HUES6 (cell line): Measurements from ENCODE around the gene TULP4.

Experiments
- H3K27ac ChIP-seq: 2 replicates; pipeline ENCODE4 v1.7.0; 2013; ENCODE audit warnings: low read depth, mild to moderate bottlenecking, low read length, inconsistent platforms
- H3K27me3 ChIP-seq: 2 replicates; pipeline ENCODE4 v1.6.1; 2013; ENCODE audit warnings: low read length; ENCODE audit not compliant: control insufficient read depth, insufficient read depth
- H3K36me3 ChIP-seq: 2 replicates; pipeline ENCODE4 v1.6.1; 2013; ENCODE audit warnings: low read length; ENCODE audit not compliant: control insufficient read depth, insufficient read depth
- H3K4me1 ChIP-seq: 2 replicates; pipeline ENCODE4 v1.6.1; 2013; ENCODE audit warnings: low read length; ENCODE audit not compliant: control insufficient read depth, insufficient read depth
- H3K4me3 ChIP-seq: 2 replicates; pipeline ENCODE4 v1.5.1; 2013; ENCODE audit warnings: low read depth, low read length
- H3K9ac ChIP-seq: one replicate; pipeline ENCODE4 v1.6.1; 2013; ENCODE audit warnings: mild to moderate bottlenecking, low read length
- H3K9me3 ChIP-seq: 2 replicates; pipeline ENCODE4 v1.6.1; 2013; ENCODE audit warnings: low read depth, low read length; ENCODE audit not compliant: control insufficient read depth, insufficient read depth

TULP4 gene, protein sequence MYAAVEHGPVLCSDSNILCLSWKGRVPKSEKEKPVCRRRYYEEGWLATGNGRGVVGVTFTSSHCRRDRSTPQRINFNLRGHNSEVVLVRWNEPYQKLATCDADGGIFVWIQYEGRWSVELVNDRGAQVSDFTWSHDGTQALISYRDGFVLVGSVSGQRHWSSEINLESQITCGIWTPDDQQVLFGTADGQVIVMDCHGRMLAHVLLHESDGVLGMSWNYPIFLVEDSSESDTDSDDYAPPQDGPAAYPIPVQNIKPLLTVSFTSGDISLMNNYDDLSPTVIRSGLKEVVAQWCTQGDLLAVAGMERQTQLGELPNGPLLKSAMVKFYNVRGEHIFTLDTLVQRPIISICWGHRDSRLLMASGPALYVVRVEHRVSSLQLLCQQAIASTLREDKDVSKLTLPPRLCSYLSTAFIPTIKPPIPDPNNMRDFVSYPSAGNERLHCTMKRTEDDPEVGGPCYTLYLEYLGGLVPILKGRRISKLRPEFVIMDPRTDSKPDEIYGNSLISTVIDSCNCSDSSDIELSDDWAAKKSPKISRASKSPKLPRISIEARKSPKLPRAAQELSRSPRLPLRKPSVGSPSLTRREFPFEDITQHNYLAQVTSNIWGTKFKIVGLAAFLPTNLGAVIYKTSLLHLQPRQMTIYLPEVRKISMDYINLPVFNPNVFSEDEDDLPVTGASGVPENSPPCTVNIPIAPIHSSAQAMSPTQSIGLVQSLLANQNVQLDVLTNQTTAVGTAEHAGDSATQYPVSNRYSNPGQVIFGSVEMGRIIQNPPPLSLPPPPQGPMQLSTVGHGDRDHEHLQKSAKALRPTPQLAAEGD (N-terminal part only)

GRCh38 chr6:158312165-158312564 lies at the start of gene TULP4:
TSS of gene TULP4 (plus strand) at chr6:158312465. CDS start at chr6:158314017, 1,552 bp downstream.
- no peaks in the 10 kb centered on the region for H3K4me1 ChIP-seq
- H3K9me3 ChIP-seq, result peaks cover 21% of the 10 kb centered on the region
- no peak within 1 kb of the TSS for H3K4me3 ChIP-seq
- no peak within 1 kb of the TSS for H3K9ac ChIP-seq
- H3K27me3 ChIP-seq, result no peaks in the 10 kb centered on the region
- H3K27ac ChIP-seq, result 0 out of 2 replicates have a peak within 1 kb of the TSS, but pooled peaks have one; percentile 33
- H3K36me3 ChIP-seq, result peaks cover 55% of the 10 kb centered on the region

GRCh38 chr6:158262755-158263154 lies 49.5 kb upstream of the TULP4 start:
- Histone ChIP-seq H3K4me1 (no peaks in the 10 kb centered on the region), H3K9ac (no peak overlapping the region), H3K27me3 (no peaks in the 10 kb centered on the region), H3K36me3 (peaks cover 9% of the 10 kb centered on the region; the same call in 1 of the 2 replicates), H3K4me3 (no peak overlapping the region), H3K9me3 (no peaks in the 10 kb centered on the region), H3K27ac (no peak overlapping the region)

DNA sequence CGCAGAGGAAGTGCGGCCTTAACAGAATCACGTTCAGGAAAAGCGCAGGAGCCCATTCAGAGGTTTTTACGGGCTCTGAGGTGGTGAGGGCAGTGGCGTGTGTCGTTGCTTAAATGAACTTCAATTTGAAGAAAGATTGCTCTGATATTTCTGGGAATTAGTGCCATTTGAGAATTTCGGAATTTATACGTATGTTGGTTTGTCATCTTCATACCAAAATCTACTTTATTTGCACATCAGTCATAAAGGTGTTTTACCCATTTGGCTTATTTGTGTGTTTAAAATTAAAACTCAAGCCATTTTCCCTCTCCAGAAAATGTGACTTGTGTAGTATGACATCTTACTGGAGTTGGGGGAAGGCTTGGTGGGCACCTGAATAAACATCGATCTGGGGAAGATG lies 48.1 kb upstream of the TULP4 start:
- Histone ChIP-seq H3K4me1 (no peaks in the 10 kb centered on the region), H3K9ac (no peak overlapping the region), H3K27ac (no peak overlapping the region), H3K27me3 (no peaks in the 10 kb centered on the region), H3K4me3 (no peak overlapping the region), H3K9me3 (no peaks in the 10 kb centered on the region), H3K36me3 (peaks cover 9% of the 10 kb centered on the region; the same call in 1 of the 2 replicates)

GRCh38 chr6:158266131-158266530 lies 46.1 kb upstream of the TULP4 start:
- Histone ChIP-seq H3K27ac (no peak overlapping the region), H3K4me3 (no peak overlapping the region), H3K9me3 (no peaks in the 10 kb centered on the region), H3K9ac (no peak overlapping the region), H3K27me3 (no peaks in the 10 kb centered on the region), H3K36me3 (peaks cover 9% of the 10 kb centered on the region; the same call in 1 of the 2 replicates), H3K4me1 (no peaks in the 10 kb centered on the region)

DNA sequence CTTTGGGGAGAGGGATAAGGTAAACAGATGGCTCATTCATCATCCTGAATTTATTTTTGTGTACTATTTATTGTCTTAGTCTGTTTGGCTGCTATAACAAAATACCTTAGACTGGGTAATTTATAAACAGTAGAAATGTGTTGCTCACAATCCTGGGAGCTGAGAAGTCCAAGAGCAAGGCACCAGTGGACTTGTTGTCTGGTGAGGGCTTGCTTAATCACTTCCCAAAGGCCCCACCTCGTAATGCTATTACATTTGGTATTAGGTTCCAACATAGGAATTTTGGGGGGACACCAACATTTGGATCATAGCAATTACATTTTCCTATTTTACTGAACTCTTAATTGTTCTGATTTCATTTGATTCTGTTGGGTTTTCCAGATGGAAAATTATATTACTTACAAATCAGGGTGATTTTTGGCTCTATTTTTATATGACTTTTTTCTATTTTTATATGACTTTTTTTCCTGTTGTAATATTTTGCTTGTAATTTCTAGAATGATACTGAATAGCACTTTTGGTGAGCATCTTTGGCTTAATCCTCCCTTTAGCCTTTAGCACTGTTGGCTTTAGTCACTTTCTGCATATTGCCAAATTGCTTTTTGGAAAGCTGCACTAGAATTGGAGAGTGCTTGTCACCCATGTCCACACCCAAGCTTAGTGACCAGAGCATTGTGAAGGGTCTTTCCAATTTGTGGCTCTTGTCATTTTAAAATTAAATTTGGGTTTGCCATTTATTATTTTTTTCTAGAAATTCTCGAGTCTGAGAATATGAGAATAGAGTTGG lies 43.7 kb upstream of the TULP4 start:
- Histone ChIP-seq H3K27ac (no peak overlapping the region), H3K4me3 (no peak overlapping the region), H3K36me3 (peaks cover 6% of the 10 kb centered on the region), H3K9ac (no peak overlapping the region), H3K4me1 (no peaks in the 10 kb centered on the region), H3K9me3 (no peaks in the 10 kb centered on the region), H3K27me3 (no peaks in the 10 kb centered on the region)

- Histone ChIP-seq H3K9me3 (no peaks in the 10 kb centered on the region), H3K36me3 (peaks cover 7% of the 10 kb centered on the region), H3K27me3 (no peaks in the 10 kb centered on the region), H3K9ac (no peak overlapping the region), H3K4me1 (no peaks in the 10 kb centered on the region), H3K4me3 (no peak overlapping the region), H3K27ac (no peak overlapping the region)
Observed at GRCh38 chr6:158269657-158270056, 42.6 kb upstream of the TULP4 start.

- Histone ChIP-seq H3K4me3 (no peak overlapping the region), H3K9ac (no peak overlapping the region), H3K27ac (no peak overlapping the region), H3K36me3 (peaks cover 7% of the 10 kb centered on the region), H3K27me3 (no peaks in the 10 kb centered on the region), H3K9me3 (no peaks in the 10 kb centered on the region), H3K4me1 (no peaks in the 10 kb centered on the region)
Observed at GRCh38 chr6:158270389-158271127, 41.7 kb upstream of the TULP4 start.

DNA sequence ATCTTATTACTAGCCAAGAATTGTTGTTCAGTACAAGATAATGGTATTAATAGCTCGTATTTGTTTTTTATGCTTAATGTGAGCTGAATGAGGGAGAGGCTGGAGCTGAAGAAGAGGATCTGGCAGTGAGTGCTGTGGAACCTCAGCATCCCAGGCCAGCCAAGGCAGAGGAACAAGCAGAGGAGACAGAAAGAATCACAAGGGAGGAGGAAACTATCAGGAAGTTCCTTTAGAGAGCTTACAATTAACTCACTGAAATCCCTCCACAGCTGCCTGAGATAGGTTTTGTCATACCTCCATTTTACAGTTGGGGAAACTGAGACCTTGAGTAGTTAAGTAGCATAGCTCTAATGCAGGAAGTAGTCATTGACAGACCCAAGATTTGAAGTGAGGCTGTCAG lies 39.9 kb upstream of the TULP4 start:
- no peaks in the 10 kb centered on the region for H3K27me3 ChIP-seq
- H3K36me3 ChIP-seq, result peaks cover 7% of the 10 kb centered on the region; the same call in 1 of the 2 replicates
- no peaks in the 10 kb centered on the region for H3K9me3 ChIP-seq
- no peak overlapping the region for H3K9ac ChIP-seq
- no peak overlapping the region for H3K4me3 ChIP-seq
- H3K4me1 ChIP-seq, result no peaks in the 10 kb centered on the region
- H3K27ac ChIP-seq, result no peak overlapping the region

GRCh38 chr6:158278004-158278403 lies 34.3 kb upstream of the TULP4 start:
- H3K9ac ChIP-seq, result no peak overlapping the region
- H3K27ac ChIP-seq, result no peak overlapping the region
- peaks cover 4% of the 10 kb centered on the region; the same call in 1 of the 2 replicates for H3K36me3 ChIP-seq
- H3K9me3 ChIP-seq, result no peaks in the 10 kb centered on the region
- no peaks in the 10 kb centered on the region for H3K27me3 ChIP-seq
- H3K4me1 ChIP-seq, result peaks cover under 1% of the 10 kb centered on the region; the same call in 1 of the 2 replicates
- H3K4me3 ChIP-seq, result no peak overlapping the region

DNA sequence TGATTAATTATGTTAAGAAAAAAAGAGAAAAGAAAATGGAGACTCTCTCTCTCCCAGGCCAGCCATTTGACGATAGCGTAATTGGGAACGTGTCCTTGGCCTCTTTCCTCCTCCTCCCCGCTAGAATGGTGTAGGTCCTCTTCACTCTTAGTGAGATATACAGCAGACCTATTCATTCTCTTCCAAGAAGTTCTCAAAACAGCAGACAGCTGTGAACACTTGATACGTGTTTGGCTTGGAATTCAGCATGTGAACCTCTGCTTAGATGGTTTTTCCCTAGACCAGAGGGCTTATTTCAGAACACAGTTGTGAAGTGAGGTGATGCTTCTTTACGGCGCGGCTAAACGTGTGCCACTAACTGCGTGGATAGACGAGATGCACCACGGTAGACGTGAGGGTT lies 32.6 kb upstream of the TULP4 start:
- Histone ChIP-seq H3K9me3 (no peaks in the 10 kb centered on the region), H3K36me3 (no peaks in the 10 kb centered on the region), H3K9ac (no peak overlapping the region), H3K4me1 (peaks cover 16% of the 10 kb centered on the region), H3K27ac (no peak overlapping the region), H3K4me3 (no peak overlapping the region), H3K27me3 (no peaks in the 10 kb centered on the region)
